ENCODE results near the gene AGTRAP.

AGTRAP gene

GRCh38 chr1:11707621-11708276, 28.2 kb upstream of the AGTRAP start:
- DNase-seq = peak; percentile 20

- no peak for DNase-seq
Measured at GRCh38 chr1:11708554-11709350, 27.2 kb upstream of the AGTRAP start.

- no peak for DNase-seq
Measured at GRCh38 chr1:11711490-11711889, 24.4 kb upstream of the AGTRAP start.

GRCh38 chr1:11712285-11712684, 23.7 kb upstream of the AGTRAP start:
- DNase-seq = no peak

- DNase-seq = no peak
Measured at GRCh38 chr1:11713095-11713494, 22.8 kb upstream of the AGTRAP start.

- no peak for DNase-seq
Measured at GRCh38 chr1:11714831-11715575, 20.9 kb upstream of the AGTRAP start.

GRCh38 chr1:11719313-11720032, 16.5 kb upstream of the AGTRAP start:
- DNase-seq = peak; percentile 85

- DNase-seq = no peak
Measured at GRCh38 chr1:11720033-11720376, 15.9 kb upstream of the AGTRAP start.

- DNase-seq = peak; percentile 13
Measured at GRCh38 chr1:11720525-11720924, 15.4 kb upstream of the AGTRAP start.

- DNase-seq = no peak
Measured at GRCh38 chr1:11721311-11721710, 14.6 kb upstream of the AGTRAP start.

- no peak for DNase-seq
Measured at GRCh38 chr1:11722538-11722937, 13.4 kb upstream of the AGTRAP start.

GRCh38 chr1:11725616-11726015, 10.3 kb upstream of the AGTRAP start:
- DNase-seq = no peak

- no peak for DNase-seq
Measured at GRCh38 chr1:11727119-11727518, 8.8 kb upstream of the AGTRAP start.

- no peak for DNase-seq
Measured at GRCh38 chr1:11728126-11728806, 7.7 kb upstream of the AGTRAP start.

- no peak for DNase-seq
Measured at GRCh38 chr1:11729155-11729497, 6.8 kb upstream of the AGTRAP start.

- DNase-seq = no peak
Measured at GRCh38 chr1:11729498-11730428, 6.2 kb upstream of the AGTRAP start.

GRCh38 chr1:11730429-11730891, 5.5 kb upstream of the AGTRAP start:
- DNase-seq = peak; percentile 17

- DNase-seq = peak; percentile 91
Measured at GRCh38 chr1:11731691-11732283, 4.1 kb upstream of the AGTRAP start.

GRCh38 chr1:11733306-11733705, 2.6 kb upstream of the AGTRAP start:
- no peak for DNase-seq

GRCh38 chr1:11735531-11735853, 444 bp upstream of the AGTRAP start:
- no peak for DNase-seq

Measured in midbrain (tissue), 1 donor.